GM21619 (cell line): Measurements from ENCODE around the gene ST3GAL2.
"Not testable (repeated sequence)": the region's sequence is repeated elsewhere in the genome, so short reads cannot be mapped to it uniquely, and the experiment has no call there.

Experiments used
- ATAC-seq: cut with Tn5 transposase; IDR thresholded peaks from one replicate; pipeline ENCODE4 v1.9.1; 2021; ENCODE audit not compliant: unreplicated experiment

ST3GAL2 gene

GRCh38 chr16:70342016-70342415, 96.9 kb downstream of the ST3GAL2 start:
- no peak for ATAC-seq

- ATAC-seq = no peak
Measured at GRCh38 chr16:70341600-70341999, 97.3 kb downstream of the ST3GAL2 start.

- no peak for ATAC-seq
Measured at GRCh38 chr16:70337814-70338213, 101.1 kb downstream of the ST3GAL2 start.

GRCh38 chr16:70332728-70333127, 106.2 kb downstream of the ST3GAL2 start:
- ATAC-seq = not testable (repeated sequence)

GRCh38 chr16:70331588-70332358, 107.1 kb downstream of the ST3GAL2 start:
- no peak for ATAC-seq

- no peak for ATAC-seq
Measured at GRCh38 chr16:70331091-70331490, 107.8 kb downstream of the ST3GAL2 start.
